AG09319 (cell line): Measurements from ENCODE around the gene NEK7.
"Not testable (repeated sequence)": the region's sequence is repeated elsewhere in the genome, so short reads cannot be mapped to it uniquely, and the experiment has no call there.

Source experiments
- DNase-seq: peaks from one replicate; pipeline ENCODE4 v3.0.0-alpha.2; 2010; ENCODE audit warnings: low read depth; ENCODE audit errors: extremely low read depth
- CTCF ChIP-seq: IDR thresholded peaks from 2 replicates; pipeline ENCODE4 v1.5.1; 2011; ENCODE audit warnings: low read depth, mild to moderate bottlenecking, inconsistent platforms, low read length, moderate library complexity

NEK7 gene

DNA sequence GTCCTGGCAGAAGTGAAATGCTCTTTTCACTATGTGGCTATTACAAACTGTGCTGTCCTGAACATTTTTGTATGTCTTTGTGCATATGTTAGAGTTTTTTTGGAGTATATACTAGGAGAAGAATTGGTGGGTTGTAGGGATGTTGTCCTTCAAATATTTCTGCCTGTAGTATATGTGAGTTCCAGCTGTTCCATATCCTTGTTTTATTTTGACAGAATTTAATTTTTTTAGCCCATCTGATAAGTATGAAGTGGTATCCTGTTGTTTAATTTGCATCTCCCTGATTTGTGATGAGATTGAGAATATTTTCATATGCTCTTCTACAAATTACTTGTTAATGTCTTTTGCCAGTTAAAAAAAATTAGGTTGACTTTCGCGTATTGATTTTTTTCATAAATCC lies 34.3 kb downstream of the NEK7 start:
- TF ChIP-seq CTCF = no peak
- DNase-seq = no peak

GRCh38 chr1:198193871-198194270 lies 37.1 kb downstream of the NEK7 start:
- DNase-seq = not testable (repeated sequence)

DNA sequence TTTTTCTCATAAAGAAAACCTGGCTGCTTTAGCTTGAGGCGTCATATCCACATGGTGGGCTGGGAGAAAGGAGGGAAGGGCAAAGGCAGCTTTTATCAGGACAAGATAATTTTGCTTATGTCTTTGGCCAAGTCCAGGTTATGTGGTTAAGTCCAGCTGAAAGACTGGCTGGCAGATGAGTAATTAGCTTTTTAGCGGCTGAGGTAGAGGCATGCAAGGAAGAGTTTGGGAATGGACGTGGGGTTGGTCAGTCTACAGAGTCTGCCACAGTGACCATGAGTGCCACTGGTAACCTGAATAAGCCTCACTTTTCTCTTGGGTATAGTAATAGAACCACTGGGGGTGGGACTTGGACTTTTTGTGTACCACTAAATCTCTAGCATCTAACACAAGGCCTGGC lies 39.8 kb downstream of the NEK7 start:
- TF ChIP-seq CTCF = no peak
- DNase-seq = no peak

- DNase-seq = no peak
- no peak for TF ChIP-seq CTCF
Observed at GRCh38 chr1:198197285-198197684, 40.5 kb downstream of the NEK7 start.

DNA sequence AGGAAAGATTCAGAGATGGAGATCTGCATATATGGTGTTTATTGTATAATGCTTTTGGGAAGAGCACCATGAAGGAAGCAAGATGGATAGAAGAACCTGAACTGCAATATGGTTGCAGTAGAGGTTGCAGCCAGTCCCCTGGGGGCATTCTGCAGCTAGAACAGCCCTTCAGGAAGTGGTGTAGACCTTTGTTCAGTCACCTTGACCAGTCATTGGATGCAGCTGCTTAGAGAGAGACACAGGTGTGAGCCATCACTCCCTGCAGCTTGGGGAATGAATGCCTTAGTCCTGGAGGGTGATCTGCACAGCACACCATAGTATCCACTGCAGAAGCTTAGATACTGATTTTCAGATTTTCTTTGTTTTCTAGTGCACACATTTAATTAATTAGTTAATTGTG lies 42.3 kb downstream of the NEK7 start:
- DNase-seq = no peak
- no peak for TF ChIP-seq CTCF

- no peak for DNase-seq
- TF ChIP-seq CTCF = no peak
Observed at GRCh38 chr1:198201956-198202784, 45.4 kb downstream of the NEK7 start.

- DNase-seq = no peak
- TF ChIP-seq CTCF = no peak
Observed at GRCh38 chr1:198203434-198203833, 46.6 kb downstream of the NEK7 start.
